ENCODE measurements around the gene JMJD8.

Gene JMJD8

GRCh38 chr16:684071-684794 is at the start of gene JMJD8:
JMJD8 (minus strand) TSS chr16:684334; CDS start chr16:684319, 15 bp downstream.
- DNase-seq: peak; percentile 70 to 80

GRCh38 chr16:733382-734207 is 49.5 kb upstream of the JMJD8 start:
- no peak for DNase-seq

DNA sequence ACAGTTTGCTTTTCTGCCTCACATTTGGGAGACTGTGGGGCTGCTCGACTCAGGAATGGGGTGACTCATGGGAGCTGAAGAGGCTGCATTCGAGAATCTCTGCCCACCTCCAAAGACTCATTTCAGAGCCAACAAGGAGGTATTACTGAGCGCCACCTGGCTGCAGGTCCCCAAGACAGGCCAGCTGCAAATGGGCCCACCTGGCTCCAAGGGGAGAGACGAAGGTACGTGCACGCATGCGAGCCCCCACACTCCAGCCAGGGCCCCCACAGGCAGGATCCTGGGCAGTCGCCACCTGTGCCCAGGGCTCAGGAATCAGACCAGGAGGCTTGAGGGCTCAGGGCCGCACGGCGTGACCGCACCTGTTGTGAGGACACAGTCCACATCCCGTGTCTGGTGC is 48.8 kb upstream of the JMJD8 start:
- no peak for DNase-seq

DNA sequence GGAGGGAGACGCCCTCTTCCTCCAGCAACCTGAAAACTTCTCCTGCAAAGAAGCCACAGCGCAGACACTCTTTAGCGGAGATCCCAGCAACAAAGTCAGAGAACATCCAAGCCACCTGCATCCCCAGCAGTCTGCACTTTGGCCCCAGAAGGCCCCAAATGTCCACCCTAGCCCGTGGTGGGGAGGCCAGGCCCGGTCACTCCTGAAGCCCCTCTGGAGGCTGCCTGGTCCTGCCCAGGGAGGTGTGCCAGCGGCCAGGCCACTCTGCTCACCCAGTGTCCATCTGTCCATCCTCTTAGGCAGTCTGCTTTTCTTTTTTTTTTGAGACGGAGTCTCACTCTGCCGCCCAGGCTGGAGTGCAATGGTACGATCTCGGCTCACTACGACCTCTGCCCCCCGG is 48.2 kb upstream of the JMJD8 start:
- no peak for DNase-seq

- DNase-seq: no peak
Measured at GRCh38 chr16:730666-731509, 46.8 kb upstream of the JMJD8 start.

DNA sequence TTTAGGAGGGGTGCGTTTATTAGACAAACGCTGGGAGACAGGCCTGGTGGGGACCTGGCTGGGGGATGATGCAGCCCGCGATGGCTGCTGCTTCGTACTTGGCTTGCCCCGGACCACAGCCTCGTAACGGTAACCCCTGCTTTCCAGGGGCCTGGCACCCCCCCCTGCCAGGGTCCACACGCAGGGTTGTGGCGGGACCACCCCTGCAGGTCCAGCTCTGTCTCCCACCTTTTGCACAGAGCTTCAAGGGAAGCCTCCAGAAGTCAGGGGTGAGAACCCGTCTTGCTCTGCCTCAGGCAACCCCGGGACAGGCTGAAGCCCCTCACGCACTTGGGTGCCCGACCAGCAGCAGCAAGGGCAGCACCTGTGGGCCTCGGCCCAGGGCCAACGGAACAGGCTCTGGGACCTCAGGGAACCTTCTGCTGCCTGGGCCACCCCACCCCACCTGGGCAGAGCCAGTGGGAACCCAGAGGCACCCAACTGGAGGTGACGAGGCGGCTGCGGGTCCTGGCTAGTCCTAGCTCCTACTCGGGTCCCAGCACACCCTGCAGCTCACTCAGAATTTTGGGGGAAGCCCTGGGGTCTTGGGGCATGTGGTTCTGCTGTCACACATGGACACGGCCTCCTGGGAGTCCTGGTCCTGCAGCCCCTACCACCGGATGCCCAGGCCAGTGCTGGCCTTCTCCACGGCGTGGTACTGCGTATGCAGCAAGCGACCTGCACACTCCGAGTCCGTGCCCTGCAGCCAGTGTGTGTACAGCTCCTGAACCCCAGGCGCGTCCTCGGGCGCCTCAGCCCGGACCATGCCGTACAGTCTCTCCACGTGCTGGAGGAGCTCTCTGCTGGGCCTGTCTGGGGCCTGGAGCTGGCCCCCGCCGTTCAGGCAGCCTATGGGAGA is 45.9 kb upstream of the JMJD8 start:
- no peak for DNase-seq

GRCh38 chr16:728890-729744 is 45.0 kb upstream of the JMJD8 start:
- DNase-seq: no peak

DNA sequence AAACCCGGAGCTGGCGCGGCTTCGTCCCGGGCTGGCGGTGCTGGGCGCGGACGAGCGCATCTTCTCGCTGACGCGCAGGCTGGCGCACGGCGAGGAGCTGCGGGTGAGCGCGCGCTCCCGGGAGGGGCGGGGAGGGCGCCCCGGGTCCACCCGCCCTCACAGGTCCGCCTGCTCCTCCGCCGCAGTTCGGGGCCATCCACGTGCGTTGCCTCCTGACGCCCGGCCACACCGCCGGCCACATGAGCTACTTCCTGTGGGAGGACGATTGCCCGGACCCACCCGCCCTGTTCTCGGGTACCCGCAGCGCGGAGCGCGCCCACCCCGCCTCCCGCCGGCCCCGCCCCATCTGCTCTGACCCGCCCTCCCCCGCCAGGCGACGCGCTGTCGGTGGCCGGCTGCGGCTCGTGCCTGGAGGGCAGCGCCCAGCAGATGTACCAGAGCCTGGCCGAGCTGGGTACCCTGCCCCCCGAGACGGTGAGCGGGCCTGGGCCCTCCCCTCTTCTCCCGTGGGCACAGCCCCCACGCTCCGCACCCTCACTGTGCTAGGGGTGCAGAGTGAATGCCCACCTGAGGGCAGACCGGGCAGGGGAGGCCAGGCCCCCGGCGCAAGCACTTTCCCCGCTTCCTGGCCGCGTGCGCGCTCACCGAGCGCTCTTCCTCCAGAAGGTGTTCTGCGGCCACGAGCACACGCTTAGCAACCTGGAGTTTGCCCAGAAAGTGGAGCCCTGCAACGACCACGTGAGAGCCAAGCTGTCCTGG is 44.2 kb upstream of the JMJD8 start:
- peak in 1 of 2 experiments; percentile 48 for DNase-seq

DNA sequence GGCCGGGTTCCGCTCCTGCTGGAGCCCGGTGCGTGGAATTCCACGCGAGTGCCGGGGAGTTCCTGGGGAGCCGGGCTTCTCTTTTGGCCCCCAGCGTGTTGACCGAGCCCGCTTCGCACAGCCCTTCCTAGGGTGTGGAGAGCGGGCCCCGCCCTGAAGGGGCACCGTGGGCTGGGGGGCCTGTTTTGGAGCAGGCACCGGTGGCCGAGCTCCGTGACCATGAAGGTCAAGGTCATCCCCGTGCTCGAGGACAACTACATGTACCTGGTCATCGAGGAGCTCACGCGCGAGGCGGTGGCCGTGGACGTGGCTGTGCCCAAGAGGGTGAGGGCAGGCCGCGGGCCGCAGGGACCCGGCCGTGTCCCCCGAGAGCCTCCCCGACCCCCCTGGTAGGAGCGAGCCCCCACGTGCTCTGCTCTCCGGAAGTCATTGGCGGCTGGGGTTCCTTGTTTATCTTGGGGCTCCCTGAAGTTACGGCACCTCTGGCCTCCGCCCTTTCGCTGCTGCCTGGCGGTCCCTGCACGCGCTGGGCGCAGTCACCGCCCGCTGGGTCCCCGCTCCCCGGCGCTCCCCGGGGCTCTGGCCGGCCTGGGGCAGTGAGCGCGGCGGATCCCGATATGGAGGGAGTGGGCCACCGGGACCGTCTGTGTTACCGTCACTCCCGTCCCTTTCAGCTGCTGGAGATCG is 43.3 kb upstream of the JMJD8 start:
- DNase-seq: no peak

GRCh38 chr16:726438-727290 is 42.5 kb upstream of the JMJD8 start, which contains the start of the genes CCDC78 and HAGHL:
CCDC78 (minus strand) TSS chr16:726443; CDS start chr16:726367, 76 bp downstream.
HAGHL (plus strand) TSS chr16:727106; CDS start chr16:727510, 404 bp downstream.
- no peak for DNase-seq

GRCh38 chr16:726188-726437 is 42.0 kb upstream of the JMJD8 start:
- DNase-seq: no peak

- DNase-seq: no peak
Measured at GRCh38 chr16:725463-726187, 41.5 kb upstream of the JMJD8 start.

DNA sequence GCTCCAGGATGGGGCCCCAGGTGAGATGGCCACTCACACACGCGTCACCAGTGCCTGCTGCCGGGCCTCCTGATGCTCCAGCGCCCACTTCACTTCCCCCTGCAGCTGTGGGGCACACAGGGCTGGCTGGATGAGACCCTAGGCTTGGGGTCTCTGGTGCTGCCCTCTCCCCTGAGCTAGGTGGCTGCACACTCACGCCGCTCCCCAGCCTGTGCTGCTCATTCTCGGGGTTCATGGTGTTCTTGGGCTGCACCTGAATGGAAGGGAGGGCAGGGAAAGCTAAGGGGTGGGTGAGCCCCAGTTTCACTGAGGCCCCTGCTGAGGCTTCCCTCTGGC is 40.9 kb upstream of the JMJD8 start:
- no peak for DNase-seq

DNA sequence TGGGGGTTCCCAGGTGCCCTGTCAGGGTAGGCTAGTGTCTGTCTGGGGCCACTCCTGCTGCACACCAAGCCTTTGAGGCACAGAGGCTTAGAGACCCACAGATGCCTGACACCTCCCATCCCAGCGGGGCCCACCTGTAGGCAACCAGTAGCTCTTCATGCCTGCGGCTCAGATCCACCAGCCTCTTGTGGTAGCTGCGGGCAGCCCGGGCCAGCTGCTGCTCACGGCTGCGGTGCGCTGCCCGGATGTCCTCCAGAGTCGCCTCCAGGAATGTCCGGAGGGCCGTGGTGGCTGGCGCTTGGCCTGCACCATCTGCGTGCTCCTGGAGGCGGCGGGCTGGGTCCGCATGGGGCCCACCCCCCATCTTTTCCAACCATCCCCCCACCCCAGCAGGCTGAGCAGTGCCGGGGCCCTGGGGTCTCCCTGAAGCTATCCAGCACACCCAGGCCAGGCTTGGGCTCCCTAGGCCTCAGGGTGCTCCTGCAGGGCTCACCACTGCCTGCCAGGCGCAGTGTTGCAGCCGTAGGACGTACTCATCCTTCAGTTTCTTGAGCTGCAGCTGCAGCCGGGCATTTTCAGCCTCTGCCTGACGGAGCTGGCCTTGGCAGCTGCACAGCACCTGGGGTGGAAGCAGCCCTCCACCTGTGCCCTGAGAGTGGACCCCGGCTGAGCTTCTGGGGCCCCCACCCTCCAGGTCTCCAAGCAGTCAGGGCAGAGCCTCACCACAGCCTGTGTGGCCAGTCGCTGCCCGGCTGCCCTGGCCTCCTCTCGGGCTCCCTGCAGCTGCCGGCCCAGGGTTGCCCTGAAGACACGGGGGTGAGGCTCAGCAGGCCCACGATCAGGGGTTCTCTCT is 40.3 kb upstream of the JMJD8 start:
- no peak for DNase-seq

DNA sequence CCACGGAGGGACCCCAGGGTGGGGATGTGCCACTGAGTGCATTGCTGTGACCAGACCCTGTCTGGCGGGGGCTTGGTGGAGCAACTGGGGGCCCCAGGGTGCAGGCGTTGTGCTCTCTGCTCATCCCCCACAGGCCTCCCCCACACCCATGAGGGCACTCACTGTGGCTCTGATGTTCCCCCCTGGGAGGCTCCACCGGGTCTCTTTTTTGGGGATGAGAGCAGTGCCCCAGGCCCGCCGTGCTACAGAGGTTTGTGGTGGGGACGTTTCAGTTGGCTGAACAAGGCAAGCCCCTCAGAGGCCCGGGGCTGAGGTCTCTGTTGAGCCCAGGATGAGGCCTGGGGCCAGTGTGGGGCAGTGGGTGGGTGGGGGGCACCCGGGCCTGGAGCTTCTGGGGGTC is 39.6 kb upstream of the JMJD8 start:
- DNase-seq: no peak

GRCh38 chr16:722835-723633 is 38.9 kb upstream of the JMJD8 start:
- no peak for DNase-seq

Data from SW 1271 (cell line).